ENCODE results near the gene SNAPIN. TPM values are rescaled to one million over a fixed set of nuclear protein-coding genes. Genes with fewer than 3 reads are reported as not detected.

The SNAPIN gene
- polyA plus RNA-seq, 1 donor (not counting 4 experiments of a cell fraction or from before 2014, with no cell fraction given): 49.4 TPM

- no peaks in the 10 kb centered on the region for H3K9me1 ChIP-seq (ENCODE audit: control insufficient read depth, extremely low read depth, insufficient read depth, low read length)
- DNase-seq (ENCODE audit: low read depth, low spot score) (no peak), FAIRE-seq (no peak)
- TF ChIP-seq, protein P1, sequence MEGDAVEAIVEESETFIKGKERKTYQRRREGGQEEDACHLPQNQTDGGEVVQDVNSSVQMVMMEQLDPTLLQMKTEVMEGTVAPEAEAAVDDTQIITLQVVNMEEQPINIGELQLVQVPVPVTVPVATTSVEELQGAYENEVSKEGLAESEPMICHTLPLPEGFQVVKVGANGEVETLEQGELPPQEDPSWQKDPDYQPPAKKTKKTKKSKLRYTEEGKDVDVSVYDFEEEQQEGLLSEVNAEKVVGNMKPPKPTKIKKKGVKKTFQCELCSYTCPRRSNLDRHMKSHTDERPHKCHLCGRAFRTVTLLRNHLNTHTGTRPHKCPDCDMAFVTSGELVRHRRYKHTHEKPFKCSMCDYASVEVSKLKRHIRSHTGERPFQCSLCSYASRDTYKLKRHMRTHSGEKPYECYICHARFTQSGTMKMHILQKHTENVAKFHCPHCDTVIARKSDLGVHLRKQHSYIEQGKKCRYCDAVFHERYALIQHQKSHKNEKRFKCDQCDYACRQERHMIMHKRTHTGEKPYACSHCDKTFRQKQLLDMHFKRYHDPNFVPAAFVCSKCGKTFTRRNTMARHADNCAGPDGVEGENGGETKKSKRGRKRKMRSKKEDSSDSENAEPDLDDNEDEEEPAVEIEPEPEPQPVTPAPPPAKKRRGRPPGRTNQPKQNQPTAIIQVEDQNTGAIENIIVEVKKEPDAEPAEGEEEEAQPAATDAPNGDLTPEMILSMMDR (optimal IDR thresholded peaks at IDR 0.05 in 1 of 3, IDR thresholded peaks at IDR 0.05 in 1 of 3, conservative IDR thresholded peaks at IDR 0.05 in 1 of 3; ENCODE audit: extremely low read depth in 1 of 3, insufficient read depth in 2 of 3, low read length in 3 of 3): no peak
- no peak for TF ChIP-seq EZH2 (IDR thresholded peaks at IDR 0.05; ENCODE audit: low read length)
- no peaks in the 10 kb centered on the region for H3K27me3 ChIP-seq (ENCODE audit: control insufficient read depth, extremely low read depth, insufficient read depth, low read length)
- H3K9me3 ChIP-seq (ENCODE audit: control insufficient read depth, low read depth, low read length): no peaks in the 10 kb centered on the region
- H4K20me1 ChIP-seq (ENCODE audit: control insufficient read depth, extremely low read depth, insufficient read depth, low read length): no peaks in the 10 kb centered on the region
- H3K36me3 ChIP-seq (ENCODE audit: control insufficient read depth in 2 of 2, extremely low read depth in 1 of 2, insufficient read depth in 2 of 2, low read length in 2 of 2): peaks cover 13 to 28% of the 10 kb centered on the region in 2 experiments
- H2AFZ ChIP-seq (ENCODE audit: control insufficient read depth, low read length): no peak overlapping the region
- no peak overlapping the region for H3K4me2 ChIP-seq (ENCODE audit: control insufficient read depth, extremely low read depth, insufficient read depth, low read depth, low read length)
- no peaks in the 10 kb centered on the region for H3K4me1 ChIP-seq (ENCODE audit: control insufficient read depth, extremely low read depth, insufficient read depth, low read length)
- H3K9ac ChIP-seq (ENCODE audit: control insufficient read depth, extremely low read depth, insufficient read depth, low read length): no peak overlapping the region
- H3K27ac ChIP-seq (ENCODE audit: control insufficient read depth, insufficient read depth, low read length): no peak overlapping the region
- dilution Hi-C loops (cut with MboI; ENCODE audit: extremely low pct_ligation_motif_present, low sequenced_read_pairs): no loop called here
- no peak overlapping the region for H3K4me3 ChIP-seq (ENCODE audit: control insufficient read depth in 2 of 3, extremely low read depth in 1 of 3, insufficient read depth in 2 of 3, low read depth in 1 of 3, low read length in 3 of 3)
- H3K79me2 ChIP-seq (ENCODE audit: control insufficient read depth, insufficient read depth, low read length): peaks cover 2% of the 10 kb centered on the region
Measured at GRCh38 chr1:153647346-153647714, 11.2 kb upstream of the SNAPIN start.

DNA sequence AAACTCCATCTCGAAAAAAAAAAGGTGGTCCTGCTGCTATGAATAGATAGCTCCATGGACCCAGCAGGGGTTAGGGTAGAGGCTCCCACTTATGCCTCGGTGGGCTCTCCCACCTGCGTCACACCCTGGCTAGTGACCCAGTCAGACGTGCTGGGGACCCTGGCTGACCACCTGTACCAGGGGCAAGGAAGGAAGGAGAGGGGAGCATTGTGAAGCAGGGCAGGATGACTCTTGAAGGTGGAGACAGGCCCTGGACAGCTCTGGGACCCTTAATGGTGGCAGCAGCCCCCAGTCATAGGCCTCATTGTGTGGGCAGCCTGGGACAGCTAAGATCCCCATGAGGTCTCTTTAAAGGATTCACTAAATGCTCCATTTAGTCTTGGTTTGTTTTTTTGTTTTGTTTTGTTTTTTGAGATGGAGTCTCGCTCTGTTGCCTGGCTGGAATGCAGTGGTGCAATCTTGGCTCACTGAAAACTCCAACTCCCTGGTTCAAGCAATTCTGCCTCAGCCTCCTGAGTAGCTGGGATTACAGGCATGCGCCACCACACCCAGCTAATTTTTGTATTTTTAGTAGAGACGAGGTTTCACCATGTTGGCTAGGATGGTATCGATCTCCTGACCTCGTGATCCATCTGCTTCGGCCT lies 10.4 kb upstream of the SNAPIN start:
- no peaks in the 10 kb centered on the region for H3K27me3 ChIP-seq (ENCODE audit: control insufficient read depth, extremely low read depth, insufficient read depth, low read length)
- peaks cover 1% of the 10 kb centered on the region for H3K79me2 ChIP-seq (ENCODE audit: control insufficient read depth, insufficient read depth, low read length)
- H3K4me3 ChIP-seq (ENCODE audit: control insufficient read depth in 2 of 3, extremely low read depth in 1 of 3, insufficient read depth in 2 of 3, low read depth in 1 of 3, low read length in 3 of 3): no peak overlapping the region
- H3K4me1 ChIP-seq (ENCODE audit: control insufficient read depth, extremely low read depth, insufficient read depth, low read length): peaks cover 7% of the 10 kb centered on the region
- no peak overlapping the region for H3K4me2 ChIP-seq (ENCODE audit: control insufficient read depth, extremely low read depth, insufficient read depth, low read depth, low read length)
- H2AFZ ChIP-seq (ENCODE audit: control insufficient read depth, low read length): no peak overlapping the region
- TF ChIP-seq EZH2 (IDR thresholded peaks at IDR 0.05; ENCODE audit: low read length): no peak
- TF ChIP-seq, protein P1 (optimal IDR thresholded peaks at IDR 0.05 in 1 of 3, IDR thresholded peaks at IDR 0.05 in 1 of 3, conservative IDR thresholded peaks at IDR 0.05 in 1 of 3; ENCODE audit: extremely low read depth in 1 of 3, insufficient read depth in 2 of 3, low read length in 3 of 3): no peak
- H3K9me1 ChIP-seq (ENCODE audit: control insufficient read depth, extremely low read depth, insufficient read depth, low read length): no peaks in the 10 kb centered on the region
- dilution Hi-C loops (cut with MboI; ENCODE audit: extremely low pct_ligation_motif_present, low sequenced_read_pairs): no loop called here
- no peaks in the 10 kb centered on the region for H4K20me1 ChIP-seq (ENCODE audit: control insufficient read depth, extremely low read depth, insufficient read depth, low read length)
- no peak overlapping the region for H3K27ac ChIP-seq (ENCODE audit: control insufficient read depth, insufficient read depth, low read length)
- H3K9me3 ChIP-seq (ENCODE audit: control insufficient read depth, low read depth, low read length): no peaks in the 10 kb centered on the region
- H3K9ac ChIP-seq (ENCODE audit: control insufficient read depth, extremely low read depth, insufficient read depth, low read length): no peak overlapping the region
- H3K36me3 ChIP-seq (ENCODE audit: control insufficient read depth in 2 of 2, extremely low read depth in 1 of 2, insufficient read depth in 2 of 2, low read length in 2 of 2): peaks cover 11 to 20% of the 10 kb centered on the region in 2 experiments
- FAIRE-seq (no peak), DNase-seq (ENCODE audit: low read depth, low spot score) (no peak)

Data from keratinocyte (primary cell).